Peyer's patch (tissue), 4 donors: ENCODE measurements around the gene DDRGK1. TPM values are rescaled to one million over a fixed set of nuclear protein-coding genes. Genes with fewer than 3 reads are reported as not detected.
A peak's percentile ranks its signal among the peaks of the same experiment; 100 is the strongest.

ENCODE experiments used
- DNase-seq, 3 donors: peaks; one replicate each; pipeline ENCODE4 v3.0.0-alpha.2; 2017 to 2019
- H3K27ac ChIP-seq, 4 donors: fragments of 200-600 bp; sonication (generic); one replicate each; pipeline ENCODE4 v1.5.1; 2016 to 2019
- H3K27me3 ChIP-seq, 2 donors: fragments of 200-600 bp; sonication (generic); one replicate each; pipeline ENCODE4 v1.5.1; 2019
- H3K36me3 ChIP-seq, 3 donors: fragments of 200-600 bp; sonication (generic); one replicate each; pipeline ENCODE4 v1.5.1; 2016 to 2019
- H3K4me1 ChIP-seq, 4 donors: fragments of 200-600 bp; sonication (generic); one replicate each; pipeline ENCODE4 v1.5.1; 2016 to 2019
- H3K4me3 ChIP-seq, 4 donors: fragments of 200-600 bp; sonication (generic); 1 replicate in 3 of 4; 2 replicates in 1 of 4; pipeline ENCODE4 v1.5.1; 2016 to 2019; ENCODE audit warnings: mild to moderate bottlenecking in 1 of 4
- H3K9me3 ChIP-seq, 4 donors: fragments of 200-600 bp; sonication (generic); one replicate each; pipeline ENCODE4 v1.5.1; 2016 to 2019; ENCODE audit warnings: mild to moderate bottlenecking in 1 of 4
- POLR2A ChIP-seq, 2 donors: fragments of 450-650 bp; IDR thresholded peaks; one replicate each; pipeline ENCODE4 v1.5.1; 2017; ENCODE audit warnings: antibody characterized with exemption in 2 of 2, mild to moderate bottlenecking in 2 of 2, moderate library complexity in 2 of 2
- total RNA-seq, 4 donors: library from RNA; depleted of rRNA; stranded (reverse); fragments of >200 nt; gene quantifications; one replicate each; pipeline ENCODE4 v1.1.0, GENCODE V29; 2016
- TF ChIP-seq, protein P1 (sequence below), 6 experiments: fragments of 450-650 bp in 4 of 6; fragments of 200-600 bp in 2 of 6; sonication (generic) in 1 of 6; IDR thresholded peaks; one replicate each; pipeline ENCODE4 v1.5.1; 2017 to 2019; ENCODE audit warnings: antibody characterized with exemption in 6 of 6, mild to moderate bottlenecking in 3 of 6, moderate library complexity in 1 of 6

The DDRGK1 gene
- total RNA-seq, 4 donors from 2014 or later = 72.9 to 111 (median 92.5) TPM

DNA sequence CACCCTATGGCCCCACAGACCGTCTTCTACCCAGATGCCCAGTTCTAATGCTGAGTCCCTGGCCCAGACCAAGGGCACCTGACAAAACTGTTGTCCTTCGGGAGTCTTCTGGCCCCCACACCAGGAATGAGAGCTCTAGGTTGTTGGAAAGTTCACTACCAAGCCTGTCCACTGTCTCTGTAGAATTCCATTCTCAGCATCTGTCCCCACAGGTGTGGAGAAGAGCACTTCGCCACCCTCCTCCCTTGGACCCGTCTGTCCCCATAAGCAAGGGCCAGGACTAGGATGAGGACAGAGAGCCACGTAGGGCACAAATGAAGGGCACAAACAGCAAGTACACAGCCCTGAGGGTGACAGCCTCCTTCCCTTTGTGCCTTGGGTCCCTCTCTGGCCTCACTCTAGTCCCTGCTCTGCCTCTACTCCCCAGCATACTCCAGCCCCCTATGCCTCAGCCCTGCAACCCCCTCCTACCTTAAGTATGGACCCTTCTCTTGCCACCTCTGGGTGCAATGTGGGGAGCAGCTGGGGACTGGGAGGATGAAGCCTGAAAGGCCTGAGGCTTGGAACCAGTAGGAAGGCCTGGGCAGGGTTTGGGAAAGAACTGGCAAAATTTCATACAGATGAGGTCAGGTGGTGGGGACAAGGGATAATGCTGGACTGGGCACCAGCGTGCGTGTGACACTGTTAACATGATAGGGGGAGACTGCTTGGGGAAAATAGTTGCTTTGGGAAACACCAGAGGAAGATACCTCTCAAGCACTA lies 35.5 kb downstream of the DDRGK1 start:
- Histone ChIP-seq H3K4me3 (no peak overlapping the region), H3K4me1 (peaks cover 0 to 8% (median 4%) of the 10 kb centered on the region in 4 donors), H3K27ac (peak overlapping the region in 3 of 4 donors; percentile 6 to 53 (median 44))

DNA sequence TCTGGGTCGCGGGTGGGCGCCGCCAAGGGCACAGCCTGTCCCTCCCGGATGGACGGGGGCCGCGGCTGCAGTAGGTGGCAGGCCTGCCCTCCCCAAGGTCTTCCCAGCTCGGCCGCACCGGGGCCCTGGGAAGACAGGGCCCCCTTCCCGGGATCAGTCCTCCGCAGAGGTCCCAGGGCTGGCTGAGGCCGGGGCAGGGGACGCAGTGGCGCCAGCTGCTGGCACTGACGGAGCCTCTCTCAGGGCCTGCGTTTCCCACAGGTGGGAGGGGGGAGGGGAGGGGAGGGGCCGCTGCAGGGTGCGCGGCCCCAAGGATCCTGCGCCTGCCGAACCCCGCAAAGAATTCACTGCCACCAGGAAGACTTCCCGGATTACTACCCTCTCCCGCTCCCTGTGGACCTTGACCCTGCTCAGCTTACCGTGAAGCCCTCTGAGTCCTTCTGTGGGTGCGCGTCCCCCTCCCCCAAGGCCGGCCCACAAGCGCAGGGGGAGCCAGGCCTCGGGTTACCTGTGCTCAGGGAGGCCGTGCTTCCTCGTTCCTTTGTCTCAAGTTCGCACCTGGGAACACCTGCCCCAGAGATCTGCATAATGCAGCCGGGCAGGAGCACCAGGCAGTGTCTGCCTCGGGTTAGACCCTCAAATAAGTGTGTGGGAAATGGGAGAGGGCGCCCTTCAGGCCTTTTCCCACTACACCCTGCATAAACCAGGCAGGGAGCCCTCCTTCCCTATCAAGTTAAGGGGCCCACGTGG lies 36.2 kb downstream of the DDRGK1 start:
- no peak for TF ChIP-seq POLR2A (IDR thresholded peaks at IDR 0.05)
- TF ChIP-seq, protein P1, sequence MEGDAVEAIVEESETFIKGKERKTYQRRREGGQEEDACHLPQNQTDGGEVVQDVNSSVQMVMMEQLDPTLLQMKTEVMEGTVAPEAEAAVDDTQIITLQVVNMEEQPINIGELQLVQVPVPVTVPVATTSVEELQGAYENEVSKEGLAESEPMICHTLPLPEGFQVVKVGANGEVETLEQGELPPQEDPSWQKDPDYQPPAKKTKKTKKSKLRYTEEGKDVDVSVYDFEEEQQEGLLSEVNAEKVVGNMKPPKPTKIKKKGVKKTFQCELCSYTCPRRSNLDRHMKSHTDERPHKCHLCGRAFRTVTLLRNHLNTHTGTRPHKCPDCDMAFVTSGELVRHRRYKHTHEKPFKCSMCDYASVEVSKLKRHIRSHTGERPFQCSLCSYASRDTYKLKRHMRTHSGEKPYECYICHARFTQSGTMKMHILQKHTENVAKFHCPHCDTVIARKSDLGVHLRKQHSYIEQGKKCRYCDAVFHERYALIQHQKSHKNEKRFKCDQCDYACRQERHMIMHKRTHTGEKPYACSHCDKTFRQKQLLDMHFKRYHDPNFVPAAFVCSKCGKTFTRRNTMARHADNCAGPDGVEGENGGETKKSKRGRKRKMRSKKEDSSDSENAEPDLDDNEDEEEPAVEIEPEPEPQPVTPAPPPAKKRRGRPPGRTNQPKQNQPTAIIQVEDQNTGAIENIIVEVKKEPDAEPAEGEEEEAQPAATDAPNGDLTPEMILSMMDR (IDR thresholded peaks at IDR 0.05) = no peak
- peaks cover 0 to 8% (median 1%) of the 10 kb centered on the region in 4 donors for H3K4me1 ChIP-seq
- no peaks in the 10 kb centered on the region for H3K9me3 ChIP-seq
- peak in 2 of 3 donors; percentile 77 to 83 for DNase-seq
- H3K4me3 ChIP-seq = peak overlapping the region in 3 of 4 donors; percentile 26 to 50 (median 46)
- peak overlapping the region in 3 of 4 donors; percentile 6 to 53 (median 44) for H3K27ac ChIP-seq
- no peaks in the 10 kb centered on the region for H3K27me3 ChIP-seq
- no peaks in the 10 kb centered on the region for H3K36me3 ChIP-seq

More for the DNA sequence above, 35.5 kb downstream of the DDRGK1 start:
- DNase-seq = no peak
- TF ChIP-seq POLR2A (IDR thresholded peaks at IDR 0.05) = no peak
- TF ChIP-seq, protein P1 (IDR thresholded peaks at IDR 0.05) = no peak
- no peaks in the 10 kb centered on the region for H3K27me3 ChIP-seq
- H3K9me3 ChIP-seq = no peaks in the 10 kb centered on the region
- no peaks in the 10 kb centered on the region for H3K36me3 ChIP-seq

DNA sequence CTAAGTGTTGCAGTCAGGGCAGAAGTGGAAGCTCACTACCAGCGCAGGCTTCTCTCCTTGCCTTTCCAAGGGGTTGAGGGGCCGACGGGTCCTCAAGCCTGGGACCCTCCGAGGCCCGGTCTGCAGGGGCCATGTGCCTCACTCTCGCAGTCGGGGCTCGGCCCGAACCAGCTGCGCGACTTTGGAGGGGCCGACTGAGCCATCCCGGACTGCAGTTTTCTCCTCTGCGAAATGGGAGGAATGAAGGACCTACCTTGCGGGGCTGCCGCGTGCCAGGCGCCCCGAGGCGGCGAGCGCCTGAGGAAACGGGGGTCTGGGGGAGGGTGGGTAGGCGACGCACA lies 36.8 kb downstream of the DDRGK1 start:
- TF ChIP-seq, protein P1 (IDR thresholded peaks at IDR 0.05) = no peak
- TF ChIP-seq POLR2A (IDR thresholded peaks at IDR 0.05) = no peak
- Histone ChIP-seq H3K27ac (peak overlapping the region in 2 of 4 donors; percentile 44 to 53), H3K27me3 (no peaks in the 10 kb centered on the region)

DNA sequence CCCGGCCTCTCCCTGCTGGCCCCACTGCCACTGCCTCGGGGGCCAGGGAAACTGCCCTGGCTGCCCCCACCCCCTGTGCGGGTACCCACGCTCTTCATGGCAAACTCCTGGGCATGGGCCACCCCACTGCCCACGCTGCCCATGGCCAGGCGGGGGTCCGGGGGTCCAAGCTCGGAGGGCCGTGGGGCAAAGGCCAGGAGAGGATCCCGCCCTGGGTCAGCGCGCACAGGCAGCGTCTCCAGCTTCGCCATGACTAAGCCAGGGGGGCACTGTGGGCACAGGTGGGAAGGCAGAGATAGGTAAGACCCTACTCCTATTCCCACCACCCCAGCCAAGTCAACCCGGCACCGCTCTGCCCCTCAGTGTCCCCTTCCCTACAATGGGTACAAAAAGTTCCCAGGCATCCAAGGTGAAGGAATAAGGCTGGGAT lies 37.6 kb downstream of the DDRGK1 start:
- no peak for DNase-seq
- H3K4me3 ChIP-seq = no peak overlapping the region
- no peak overlapping the region for H3K27ac ChIP-seq
- TF ChIP-seq POLR2A (IDR thresholded peaks at IDR 0.05) = no peak
- TF ChIP-seq, protein P1 (IDR thresholded peaks at IDR 0.05) = no peak
- H3K27me3 ChIP-seq = no peaks in the 10 kb centered on the region
- peaks cover 0 to 2% (median 0%) of the 10 kb centered on the region in 4 donors for H3K4me1 ChIP-seq
- H3K36me3 ChIP-seq = no peaks in the 10 kb centered on the region
- H3K9me3 ChIP-seq = no peaks in the 10 kb centered on the region

More for the DNA sequence above, 36.8 kb downstream of the DDRGK1 start:
- DNase-seq = no peak
- Histone ChIP-seq H3K9me3 (no peaks in the 10 kb centered on the region), H3K4me1 (peaks cover 0 to 4% (median 1%) of the 10 kb centered on the region in 4 donors), H3K36me3 (no peaks in the 10 kb centered on the region), H3K4me3 (peak overlapping the region in 3 of 4 donors; percentile 26 to 50 (median 46))

DNA sequence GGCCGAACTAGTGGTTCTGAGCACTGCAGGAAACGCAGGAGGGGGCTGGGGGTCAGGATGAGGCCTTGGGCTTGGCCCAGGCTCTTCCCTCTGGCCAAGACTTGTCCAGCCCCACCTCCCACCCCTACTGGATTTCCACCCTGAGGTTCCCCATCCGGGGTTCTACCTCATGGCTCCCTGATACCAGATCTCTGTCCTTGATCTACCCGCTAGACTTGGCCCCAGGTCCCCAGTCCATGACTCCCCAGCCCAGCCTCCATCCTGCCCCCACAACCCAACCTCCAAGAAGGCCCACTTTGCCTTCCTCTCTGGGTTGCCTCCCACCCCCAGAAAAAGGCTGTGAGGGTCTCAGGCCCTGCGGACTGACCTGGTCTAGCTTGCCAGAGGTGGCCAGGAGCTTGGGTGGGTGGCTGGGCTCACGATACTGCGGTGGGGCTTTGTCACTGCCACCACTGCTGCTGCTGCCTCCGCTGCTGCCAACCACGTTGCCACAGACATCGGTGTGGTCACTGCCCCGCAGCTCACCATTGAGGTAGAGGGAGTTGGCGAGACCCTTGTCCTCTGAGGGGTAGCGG lies 38.1 kb downstream of the DDRGK1 start:
- no peaks in the 10 kb centered on the region for H3K9me3 ChIP-seq
- H3K4me3 ChIP-seq = no peak overlapping the region
- no peak overlapping the region for H3K27ac ChIP-seq
- no peak for DNase-seq
- no peaks in the 10 kb centered on the region for H3K36me3 ChIP-seq
- no peaks in the 10 kb centered on the region for H3K27me3 ChIP-seq
- H3K4me1 ChIP-seq = peaks cover 0 to 2% (median 0%) of the 10 kb centered on the region in 4 donors
- TF ChIP-seq, protein P1 (IDR thresholded peaks at IDR 0.05) = no peak
- TF ChIP-seq POLR2A (IDR thresholded peaks at IDR 0.05) = no peak
